ENCODE data around the gene AMZ2. TPM values are rescaled to one million over a fixed set of nuclear protein-coding genes. Genes with fewer than 3 reads are reported as not detected.
A peak's percentile ranks its signal among the peaks of the same experiment; 100 is the strongest.

Gene AMZ2
- total RNA-seq, 3 donors from 2014 or later (not counting 1 experiment from before 2014, with no cell fraction given), result 87.0 to 131 (median 107) TPM

DNA sequence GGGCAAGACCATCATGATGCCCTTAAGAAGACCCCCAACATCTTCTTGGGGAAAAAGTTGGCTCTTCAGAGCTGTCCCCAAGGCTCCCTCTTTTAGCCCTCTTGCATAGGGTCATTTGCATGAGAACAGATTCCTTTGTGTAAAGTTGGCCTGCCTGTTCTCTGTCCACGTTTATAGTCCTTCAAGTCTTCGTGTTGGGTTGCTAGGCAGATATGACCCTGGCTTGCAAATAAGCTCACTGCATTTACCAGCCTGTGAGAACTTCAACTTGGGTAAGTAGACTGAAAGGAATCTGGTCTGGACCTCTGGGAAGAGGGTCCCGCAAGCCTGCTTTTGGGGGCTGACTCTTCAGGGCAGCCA lies 46.3 kb downstream of the AMZ2 start:
- no peaks in the 10 kb centered on the region for H3K27me3 ChIP-seq (ENCODE audit: control insufficient read depth, insufficient read depth, low read length)
- intact Hi-C loops (cut with micrococcal nuclease), result loop anchor here (5.0 to 10.0 kb wide), 2 partner anchors 47 to 141 kb away; partner anchors contain the start of gene AMZ2
- Mint-ChIP-seq H3K27me3 (ENCODE audit: low read depth in 2 of 2) (no peaks in the 10 kb centered on the region), H3K36me3 (no peaks in the 10 kb centered on the region), H3K4me3 (peak overlapping the region; percentile 57), H3K9me3 (no peaks in the 10 kb centered on the region), H3K4me1 (peaks cover 64 to 68% of the 10 kb centered on the region in 2 donors), H3K27ac (peak overlapping the region; percentile 54 to 99)
- H3K36me3 ChIP-seq (ENCODE audit: control insufficient read depth, insufficient read depth, low read length), result no peaks in the 10 kb centered on the region
- H3K9me3 ChIP-seq (ENCODE audit: control insufficient read depth, insufficient read depth, low read length), result no peaks in the 10 kb centered on the region
- DNase-seq (no peak), ATAC-seq (no peak)
- no peak overlapping the region for H3K4me3 ChIP-seq (ENCODE audit: low read length)
- TF ChIP-seq, protein P1, sequence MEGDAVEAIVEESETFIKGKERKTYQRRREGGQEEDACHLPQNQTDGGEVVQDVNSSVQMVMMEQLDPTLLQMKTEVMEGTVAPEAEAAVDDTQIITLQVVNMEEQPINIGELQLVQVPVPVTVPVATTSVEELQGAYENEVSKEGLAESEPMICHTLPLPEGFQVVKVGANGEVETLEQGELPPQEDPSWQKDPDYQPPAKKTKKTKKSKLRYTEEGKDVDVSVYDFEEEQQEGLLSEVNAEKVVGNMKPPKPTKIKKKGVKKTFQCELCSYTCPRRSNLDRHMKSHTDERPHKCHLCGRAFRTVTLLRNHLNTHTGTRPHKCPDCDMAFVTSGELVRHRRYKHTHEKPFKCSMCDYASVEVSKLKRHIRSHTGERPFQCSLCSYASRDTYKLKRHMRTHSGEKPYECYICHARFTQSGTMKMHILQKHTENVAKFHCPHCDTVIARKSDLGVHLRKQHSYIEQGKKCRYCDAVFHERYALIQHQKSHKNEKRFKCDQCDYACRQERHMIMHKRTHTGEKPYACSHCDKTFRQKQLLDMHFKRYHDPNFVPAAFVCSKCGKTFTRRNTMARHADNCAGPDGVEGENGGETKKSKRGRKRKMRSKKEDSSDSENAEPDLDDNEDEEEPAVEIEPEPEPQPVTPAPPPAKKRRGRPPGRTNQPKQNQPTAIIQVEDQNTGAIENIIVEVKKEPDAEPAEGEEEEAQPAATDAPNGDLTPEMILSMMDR (IDR thresholded peaks at IDR 0.05), result no peak
- H3K27ac ChIP-seq (ENCODE audit: low read length), result no peak overlapping the region
- 93% methylated on average over 3 of the region's 3 CpGs for WGBS (ENCODE audit: insufficient coverage)
- peaks cover 69% of the 10 kb centered on the region for H3K4me1 ChIP-seq (ENCODE audit: control insufficient read depth, insufficient read depth, low read length)

DNA sequence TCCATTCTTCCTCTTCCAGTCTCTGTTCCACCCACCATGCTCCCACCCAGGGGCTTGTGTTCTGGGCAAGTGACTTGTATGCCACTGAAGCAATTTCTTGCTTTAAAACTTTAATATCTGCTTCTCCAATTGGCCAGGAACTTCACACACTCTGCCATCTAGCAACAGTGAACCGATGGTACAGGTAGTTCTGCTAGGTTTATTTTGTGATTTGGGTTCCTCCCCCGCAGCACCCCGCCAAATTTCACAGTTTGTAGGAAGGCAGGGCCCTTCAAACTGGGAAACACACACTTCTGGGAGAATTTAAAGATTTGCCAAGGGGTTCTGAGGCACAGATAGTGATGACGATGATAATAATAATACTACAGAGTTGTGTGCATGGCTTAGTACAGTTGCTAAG lies 46.8 kb downstream of the AMZ2 start:
- Mint-ChIP-seq H3K9me3 (no peaks in the 10 kb centered on the region), H3K27me3 (ENCODE audit: low read depth in 2 of 2) (no peaks in the 10 kb centered on the region), H3K4me3 (peak overlapping the region; percentile 69), H3K36me3 (no peaks in the 10 kb centered on the region), H3K4me1 (peaks cover 63% of the 10 kb centered on the region in 2 donors), H3K27ac (peak overlapping the region; percentile 54 to 99)
- no peaks in the 10 kb centered on the region for H3K9me3 ChIP-seq (ENCODE audit: control insufficient read depth, insufficient read depth, low read length)
- WGBS (ENCODE audit: insufficient coverage), result 97% methylated on average over 4 of the region's 4 CpGs
- H3K27me3 ChIP-seq (ENCODE audit: control insufficient read depth, insufficient read depth, low read length), result no peaks in the 10 kb centered on the region
- TF ChIP-seq, protein P1 (IDR thresholded peaks at IDR 0.05), result no peak
- intact Hi-C loops (cut with micrococcal nuclease), result loop anchor here (5.0 to 10.0 kb wide), 2 partner anchors 47 to 140 kb away; partner anchors contain the start of gene AMZ2
- no peaks in the 10 kb centered on the region for H3K36me3 ChIP-seq (ENCODE audit: control insufficient read depth, insufficient read depth, low read length)
- no peak for ATAC-seq
- DNase-seq, result no peak
- H3K4me3 ChIP-seq (ENCODE audit: low read length), result no peak overlapping the region
- peaks cover 65% of the 10 kb centered on the region for H3K4me1 ChIP-seq (ENCODE audit: control insufficient read depth, insufficient read depth, low read length)
- H3K27ac ChIP-seq (ENCODE audit: low read length), result no peak overlapping the region

DNA sequence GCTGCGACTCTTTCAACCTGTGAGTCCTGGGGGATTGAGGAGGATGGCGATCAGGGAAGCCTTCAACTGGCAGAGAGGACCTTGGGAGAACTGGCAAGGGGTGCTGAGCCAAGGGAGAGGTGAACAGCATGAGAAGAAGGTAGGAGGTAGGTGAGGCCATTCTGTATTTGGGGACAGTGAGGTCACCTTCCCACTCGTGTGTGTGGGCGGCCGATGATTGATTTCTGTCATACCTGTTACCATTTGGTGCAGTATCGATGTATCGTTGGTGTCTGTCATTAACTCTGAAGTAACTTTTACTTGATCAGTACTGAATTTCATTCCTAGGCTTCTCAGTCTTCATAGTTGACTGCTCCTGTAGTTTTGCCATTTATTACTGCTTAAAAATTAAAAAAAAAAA lies 47.2 kb downstream of the AMZ2 start:
- H3K4me3 ChIP-seq (ENCODE audit: low read length), result no peak overlapping the region
- TF ChIP-seq, protein P1 (IDR thresholded peaks at IDR 0.05), result no peak
- no peaks in the 10 kb centered on the region for H3K9me3 ChIP-seq (ENCODE audit: control insufficient read depth, insufficient read depth, low read length)
- H3K36me3 ChIP-seq (ENCODE audit: control insufficient read depth, insufficient read depth, low read length), result no peaks in the 10 kb centered on the region
- Mint-ChIP-seq H3K36me3 (no peaks in the 10 kb centered on the region), H3K9me3 (no peaks in the 10 kb centered on the region), H3K4me1 (peaks cover 58 to 59% of the 10 kb centered on the region in 2 donors), H3K4me3 (peak overlapping the region; percentile 69), H3K27me3 (ENCODE audit: low read depth in 2 of 2) (no peaks in the 10 kb centered on the region), H3K27ac (peak overlapping the region; percentile 54 to 99)
- no peaks in the 10 kb centered on the region for H3K27me3 ChIP-seq (ENCODE audit: control insufficient read depth, insufficient read depth, low read length)
- 91% methylated on average over 7 of the region's 7 CpGs for WGBS (ENCODE audit: insufficient coverage)
- ATAC-seq (no peak), DNase-seq (no peak)
- H3K4me1 ChIP-seq (ENCODE audit: control insufficient read depth, insufficient read depth, low read length), result peaks cover 61% of the 10 kb centered on the region
- no peak overlapping the region for H3K27ac ChIP-seq (ENCODE audit: low read length)
- intact Hi-C loops (cut with micrococcal nuclease), result loop anchor here (10.0 kb wide), 1 partner anchor 140 kb away; no protein-coding TSS in a partner anchor
